Kasumi-1 (cell line): ENCODE results near the gene USP4.
A peak's percentile ranks its signal among the peaks of the same experiment; 100 is the strongest.
"Not testable (repeated sequence)": the region's sequence is repeated elsewhere in the genome, so short reads cannot be mapped to it uniquely, and the experiment has no call there.

Experiments used
- DNase-seq, 2 experiments: peaks; one replicate each; lab custom pipeline; 2025; lab: John Stamatoyannopoulos, UW

Gene USP4

DNA sequence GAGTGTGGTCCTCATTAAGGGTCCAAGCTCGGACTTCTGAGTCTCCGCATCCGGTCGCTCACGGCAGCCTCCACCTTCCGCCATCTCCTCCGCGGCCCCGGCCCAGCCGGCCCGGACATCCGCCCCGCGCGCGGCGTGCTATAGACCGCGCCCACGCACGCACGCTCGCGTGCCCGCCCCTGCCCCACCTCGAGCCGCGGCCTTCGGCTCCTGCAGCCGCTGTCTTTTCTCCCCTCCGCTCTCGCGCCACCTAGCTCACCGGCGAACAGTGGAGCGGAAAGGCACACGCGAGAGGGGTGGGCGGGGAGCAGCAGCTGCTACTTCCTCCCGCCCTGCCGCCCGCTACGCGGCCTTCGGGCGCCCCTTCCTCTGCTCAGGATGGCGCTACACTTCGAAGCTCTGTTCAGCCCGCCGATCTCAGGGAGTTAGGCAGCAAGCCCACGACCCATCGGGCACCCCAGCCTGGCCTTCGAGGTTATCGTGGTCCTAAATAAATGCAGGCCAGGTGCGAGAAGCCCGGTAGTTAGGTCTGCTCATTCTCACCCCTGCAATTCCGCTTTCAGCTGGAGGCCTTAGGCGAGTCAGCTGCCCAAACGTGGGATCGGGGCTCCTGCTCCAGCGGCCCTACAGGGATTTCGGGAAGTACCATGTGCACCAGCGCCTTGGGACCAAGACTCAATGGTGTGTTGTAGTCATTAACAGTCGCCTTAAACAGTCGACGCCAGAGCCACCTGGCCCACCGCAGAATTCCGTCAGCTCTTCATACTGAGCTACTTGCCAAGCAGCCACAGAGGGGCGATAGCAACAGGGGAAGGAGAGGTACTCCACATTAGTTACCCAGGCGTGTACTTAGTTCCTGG, at the start of gene USP4:
TSS of gene USP4 (minus strand) at position 113 of the 860 bp plus-strand sequence. CDS start at position 84, 29 bp downstream.
- peak; percentile 94 to 95 for DNase-seq

- no peak for DNase-seq
Measured at GRCh38 chr3:49389297-49389696, 49.4 kb upstream of the USP4 start.

DNA sequence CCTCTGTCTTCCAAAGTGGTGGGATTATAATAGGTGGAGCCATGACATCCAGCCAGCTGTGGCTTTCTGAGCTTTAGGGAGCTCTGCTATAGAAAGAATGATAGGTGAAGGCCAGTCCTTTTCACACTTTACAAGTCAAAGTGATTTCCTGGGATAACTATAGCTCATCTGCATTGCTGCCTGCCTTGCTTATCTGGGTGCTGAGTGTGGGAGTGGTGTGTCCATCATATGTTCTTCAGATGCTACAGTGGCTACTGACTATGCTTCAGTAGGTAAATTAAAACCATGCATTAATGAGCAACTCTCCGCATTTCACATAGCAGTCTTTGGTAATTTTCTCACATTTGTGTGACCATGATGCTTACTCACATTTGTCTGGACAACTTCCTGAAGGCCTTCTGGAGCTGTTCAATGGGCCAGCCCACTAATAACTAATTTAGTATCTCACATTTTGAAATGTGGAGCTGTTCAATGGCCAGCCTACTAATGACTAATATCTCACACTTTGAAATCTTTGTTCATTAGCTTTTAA, 48.5 kb upstream of the USP4 start:
- DNase-seq: no peak

DNA sequence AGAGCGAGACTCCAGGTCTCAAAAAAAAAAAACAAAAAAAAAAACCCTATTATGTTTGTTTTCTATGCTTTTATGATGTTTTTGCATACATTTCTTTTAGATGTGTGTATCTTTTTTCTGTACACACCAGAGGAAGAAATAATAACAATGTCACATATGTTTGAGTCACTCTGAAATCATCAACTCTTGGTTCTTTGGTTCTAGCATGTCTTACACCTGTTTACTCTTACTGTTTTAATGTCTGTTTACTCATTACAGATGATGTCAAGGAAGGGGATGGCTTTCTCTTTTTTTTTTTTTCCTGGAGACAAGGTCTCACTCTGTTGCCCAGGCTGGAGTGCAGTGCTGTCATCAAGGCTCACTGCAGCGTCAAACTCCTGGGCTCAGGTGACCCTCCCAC, 47.9 kb upstream of the USP4 start:
- DNase-seq: no peak

- peak; percentile 76 to 78 for DNase-seq
Measured at GRCh38 chr3:49386056-49386756, 46.4 kb upstream of the USP4 start.

- no peak for DNase-seq
Measured at GRCh38 chr3:49385617-49386016, 45.8 kb upstream of the USP4 start.

- DNase-seq: no peak
Measured at GRCh38 chr3:49383387-49383786, 43.5 kb upstream of the USP4 start.

- no peak for DNase-seq
Measured at GRCh38 chr3:49378249-49378895, 38.5 kb upstream of the USP4 start.

DNA sequence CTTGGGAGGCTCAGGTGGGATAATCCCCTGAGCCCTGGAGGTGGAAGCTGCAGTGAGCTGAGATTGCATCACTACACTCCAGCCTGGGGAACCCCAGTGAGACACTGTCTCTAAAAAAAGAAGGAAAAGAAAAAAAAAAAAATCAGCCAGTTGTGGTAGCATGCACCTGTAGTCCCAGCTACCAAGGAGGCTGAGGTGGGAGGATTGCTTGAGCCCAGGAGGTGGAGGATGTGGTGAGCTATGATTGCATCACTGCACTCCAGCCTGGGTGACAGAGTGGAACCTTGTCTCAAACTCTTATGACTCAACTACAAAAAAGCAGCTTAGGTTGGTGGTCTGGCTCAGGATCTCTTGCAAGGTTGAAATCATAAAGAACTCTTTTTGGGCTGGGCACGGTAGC, 37.6 kb upstream of the USP4 start:
- peak; percentile 15 to 39 for DNase-seq

GRCh38 chr3:49371946-49372345, 32.1 kb upstream of the USP4 start:
- DNase-seq: no peak

DNA sequence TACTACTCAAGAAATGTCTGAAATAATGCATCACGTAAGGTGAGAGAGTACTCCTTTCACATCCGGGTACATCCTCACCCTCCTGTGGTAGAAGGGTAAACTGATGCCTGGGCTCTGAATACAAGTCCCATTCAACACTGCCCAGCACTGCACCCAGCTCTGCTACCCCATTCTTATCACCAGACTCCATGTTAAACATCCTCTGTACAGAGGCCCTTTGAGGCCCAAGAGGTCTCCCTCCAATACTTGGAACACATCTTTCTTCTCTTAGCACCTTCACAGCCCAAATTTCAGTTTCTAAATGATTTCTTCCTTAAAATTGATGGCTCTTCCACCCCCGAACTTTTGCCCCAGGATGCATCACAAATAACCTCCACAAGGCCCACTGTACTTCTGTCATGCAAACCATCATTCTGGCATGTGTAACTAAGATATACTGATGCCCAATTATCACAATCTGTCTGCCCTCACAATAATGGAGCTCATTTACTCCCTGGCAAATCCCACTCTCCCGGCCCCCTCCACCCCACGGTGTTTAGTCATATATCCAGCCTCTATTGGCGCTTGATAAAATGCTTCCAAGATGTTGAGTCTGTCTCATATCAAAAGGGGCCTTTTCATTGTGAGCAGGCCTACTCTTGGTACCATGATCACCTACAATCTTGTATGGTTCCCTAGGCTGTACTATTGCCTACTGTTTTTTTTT, 30.9 kb upstream of the USP4 start:
- no peak for DNase-seq

- DNase-seq: no peak
Measured at GRCh38 chr3:49362561-49362960, 22.7 kb upstream of the USP4 start.

GRCh38 chr3:49359623-49360022, 19.8 kb upstream of the USP4 start:
- DNase-seq: no peak

- DNase-seq: peak in 1 of 2 experiments; percentile 50
Measured at GRCh38 chr3:49358884-49359225, 19.0 kb upstream of the USP4 start.

- peak; percentile 86 to 93 for DNase-seq
Measured at GRCh38 chr3:49358217-49358883, 18.5 kb upstream of the USP4 start, which contains the start of gene GPX1. GPX1 (minus strand) TSS chr3:49358353; CDS start chr3:49358278, 75 bp downstream.

GRCh38 chr3:49357443-49358216, 17.8 kb upstream of the USP4 start:
- DNase-seq: not testable (repeated sequence)

- DNase-seq: not testable (repeated sequence)
Measured at GRCh38 chr3:49357095-49357442, 17.2 kb upstream of the USP4 start.

DNA sequence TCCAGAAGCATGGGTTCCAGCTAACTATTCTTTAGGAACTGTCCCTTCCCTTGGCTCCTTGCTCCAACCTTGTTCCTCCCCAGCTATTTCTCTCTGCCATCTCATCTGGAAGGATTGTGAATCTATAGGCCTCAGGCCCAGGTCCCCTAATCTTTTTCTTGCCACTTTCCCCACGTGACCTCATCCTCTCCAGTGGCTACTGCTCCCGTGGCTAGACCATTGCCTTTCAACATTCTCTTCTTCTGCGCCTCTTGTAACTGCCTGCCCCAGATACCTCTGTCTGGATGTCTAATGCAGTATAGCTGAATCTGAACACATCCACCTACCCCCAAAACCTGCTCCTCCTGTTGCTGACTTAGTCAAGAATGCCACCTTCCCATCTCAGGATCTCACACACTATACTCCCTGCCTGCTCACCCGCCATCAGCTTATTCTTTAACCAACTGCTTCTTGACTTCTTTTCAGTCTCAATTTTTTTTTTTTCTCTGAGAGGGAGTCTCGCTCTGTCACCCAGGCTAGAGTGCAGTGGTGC, 13.1 kb upstream of the USP4 start:
- DNase-seq: no peak

GRCh38 chr3:49352281-49352680, 12.4 kb upstream of the USP4 start:
- no peak for DNase-seq

- peak in 1 of 2 experiments; percentile 35 for DNase-seq
Measured at GRCh38 chr3:49351521-49352011, 11.7 kb upstream of the USP4 start.
